Measurements from ENCODE around the gene WDR18. TPM values are rescaled to one million over a fixed set of nuclear protein-coding genes. Genes with fewer than 3 reads are reported as not detected.

Gene WDR18
- total RNA-seq, 4 donors from 2014 or later, result 25.0 to 52.6 (median 42.2) TPM

DNA sequence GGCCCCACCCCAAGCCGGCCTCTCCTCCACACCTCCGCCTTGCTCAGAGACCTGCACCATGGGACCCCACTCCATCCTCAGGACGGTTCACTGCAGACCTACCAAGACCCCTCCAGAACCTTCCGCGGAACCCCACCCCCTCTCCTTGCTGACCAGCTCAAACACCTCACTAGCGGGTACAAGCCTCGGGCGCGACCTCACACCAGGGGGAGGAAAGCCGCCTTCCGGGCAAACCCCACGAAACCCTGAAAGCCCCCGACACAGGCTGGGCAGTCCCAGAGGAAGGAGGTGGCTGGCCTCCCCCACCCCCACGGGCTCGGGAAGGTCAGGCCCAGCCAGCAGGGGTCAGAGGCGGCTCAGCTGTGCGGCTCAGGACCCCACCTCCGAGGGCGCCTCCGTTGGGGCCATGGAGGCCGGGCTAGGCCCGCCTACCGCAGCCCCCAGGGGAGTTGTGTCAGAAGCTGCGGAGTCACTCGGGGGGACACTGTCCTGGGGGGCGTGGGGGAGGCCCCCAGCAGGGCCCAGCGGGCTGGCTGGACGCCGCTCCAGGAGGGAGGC is 25.9 kb downstream of the WDR18 start:
- DNase-seq (ENCODE audit: low spot score in 2 of 2), result no peak
- Histone ChIP-seq H3K36me3 (peaks cover 62% of the 10 kb centered on the region), H3K4me1 (peaks cover 6% of the 10 kb centered on the region), H3K4me3 (no peak overlapping the region), H3K9me3 (no peaks in the 10 kb centered on the region), H3K27ac (no peak overlapping the region), H3K27me3 (no peaks in the 10 kb centered on the region)
- TF ChIP-seq POLR2A (IDR thresholded peaks at IDR 0.05) (no peak), POLR2AphosphoS5 (IDR thresholded peaks at IDR 0.05) (no peak), EP300 (IDR thresholded peaks at IDR 0.05) (no peak)
- TF ChIP-seq, protein P1, sequence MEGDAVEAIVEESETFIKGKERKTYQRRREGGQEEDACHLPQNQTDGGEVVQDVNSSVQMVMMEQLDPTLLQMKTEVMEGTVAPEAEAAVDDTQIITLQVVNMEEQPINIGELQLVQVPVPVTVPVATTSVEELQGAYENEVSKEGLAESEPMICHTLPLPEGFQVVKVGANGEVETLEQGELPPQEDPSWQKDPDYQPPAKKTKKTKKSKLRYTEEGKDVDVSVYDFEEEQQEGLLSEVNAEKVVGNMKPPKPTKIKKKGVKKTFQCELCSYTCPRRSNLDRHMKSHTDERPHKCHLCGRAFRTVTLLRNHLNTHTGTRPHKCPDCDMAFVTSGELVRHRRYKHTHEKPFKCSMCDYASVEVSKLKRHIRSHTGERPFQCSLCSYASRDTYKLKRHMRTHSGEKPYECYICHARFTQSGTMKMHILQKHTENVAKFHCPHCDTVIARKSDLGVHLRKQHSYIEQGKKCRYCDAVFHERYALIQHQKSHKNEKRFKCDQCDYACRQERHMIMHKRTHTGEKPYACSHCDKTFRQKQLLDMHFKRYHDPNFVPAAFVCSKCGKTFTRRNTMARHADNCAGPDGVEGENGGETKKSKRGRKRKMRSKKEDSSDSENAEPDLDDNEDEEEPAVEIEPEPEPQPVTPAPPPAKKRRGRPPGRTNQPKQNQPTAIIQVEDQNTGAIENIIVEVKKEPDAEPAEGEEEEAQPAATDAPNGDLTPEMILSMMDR (IDR thresholded peaks at IDR 0.05), result no peak
- 94% methylated on average over 7 of the region's 29 CpGs for WGBS

DNA sequence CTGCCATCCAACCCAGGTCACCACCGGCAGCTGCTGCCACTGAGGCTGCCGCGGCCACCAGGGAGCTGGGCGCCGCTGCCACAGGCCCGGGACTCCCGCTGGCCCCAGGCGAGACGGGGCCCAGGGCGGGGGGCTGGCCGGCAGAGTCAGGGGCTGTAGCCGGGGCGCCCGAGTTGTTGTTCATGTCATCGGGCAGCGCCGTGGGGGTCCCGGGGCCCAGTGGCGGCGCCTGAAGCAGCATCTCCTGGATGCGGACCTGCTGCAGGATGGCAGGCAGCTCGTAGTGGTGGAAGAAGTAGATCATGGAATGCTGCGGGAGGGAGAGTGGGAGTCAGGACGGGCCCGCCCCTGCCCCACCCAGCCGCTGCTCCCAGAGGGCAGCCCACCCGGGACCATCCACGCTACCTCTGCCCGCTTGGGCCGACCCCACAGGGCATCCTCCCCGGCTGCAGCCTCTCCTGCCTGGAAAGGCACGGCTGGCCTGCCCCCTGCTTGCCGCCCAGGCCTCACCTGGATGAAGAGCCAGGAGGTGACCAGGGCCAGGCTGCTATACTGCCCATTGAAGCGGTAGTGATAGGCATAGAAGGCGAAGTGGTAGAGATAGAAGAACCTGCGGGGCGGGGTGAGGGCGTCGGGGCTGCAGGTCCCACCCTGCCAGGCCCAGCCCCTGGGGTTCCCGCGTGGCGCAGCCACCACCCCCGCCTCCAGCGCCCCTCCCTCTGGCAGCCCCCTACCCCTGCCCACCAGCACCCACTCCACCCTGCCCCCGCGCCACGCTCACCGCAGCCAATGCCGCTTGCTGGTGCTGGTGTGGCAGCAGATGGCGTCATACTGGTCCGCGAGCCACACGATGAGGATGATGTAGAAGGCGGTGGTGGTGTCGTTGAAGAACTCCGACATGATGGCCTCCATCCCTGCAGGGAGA is 26.7 kb downstream of the WDR18 start:
- H3K9me3 ChIP-seq, result no peaks in the 10 kb centered on the region
- TF ChIP-seq EP300 (IDR thresholded peaks at IDR 0.05) (no peak), POLR2A (IDR thresholded peaks at IDR 0.05) (no peak), POLR2AphosphoS5 (IDR thresholded peaks at IDR 0.05) (no peak)
- TF ChIP-seq, protein P1 (IDR thresholded peaks at IDR 0.05), result no peak
- 88% methylated on average over 39 of the region's 56 CpGs for WGBS

DNA sequence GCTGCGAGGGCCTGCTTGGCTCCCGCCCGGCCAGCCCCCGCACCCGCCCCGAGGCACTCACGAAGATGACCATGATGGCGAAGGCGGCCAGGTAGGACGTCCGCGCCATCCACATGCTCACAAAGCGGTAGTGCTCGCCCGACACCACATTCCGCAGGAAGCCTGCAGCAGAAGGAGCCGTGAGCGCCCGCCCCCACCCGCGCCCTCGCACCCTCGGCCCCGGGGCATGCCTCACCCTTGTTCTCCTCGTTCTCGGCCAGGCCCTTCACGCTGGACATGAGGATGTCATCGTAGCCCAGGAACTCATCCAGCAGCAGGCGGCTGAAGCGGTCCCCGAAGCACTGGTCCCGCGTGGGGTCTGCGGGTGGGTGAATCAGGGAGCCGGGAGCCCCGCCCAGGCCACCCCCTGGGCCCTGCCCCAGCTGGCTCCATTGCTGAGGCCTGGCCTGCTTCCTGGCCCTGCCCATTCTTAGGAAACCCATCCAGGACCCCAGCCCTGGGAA is 27.7 kb downstream of the WDR18 start:
- no peaks in the 10 kb centered on the region for H3K9me3 ChIP-seq
- TF ChIP-seq, protein P1 (IDR thresholded peaks at IDR 0.05), result no peak
- TF ChIP-seq POLR2A (IDR thresholded peaks at IDR 0.05) (no peak), EP300 (IDR thresholded peaks at IDR 0.05) (no peak), POLR2AphosphoS5 (IDR thresholded peaks at IDR 0.05) (no peak)
- no peak for DNase-seq (ENCODE audit: low spot score in 2 of 2)
- peaks cover 24% of the 10 kb centered on the region for H3K4me1 ChIP-seq
- no peaks in the 10 kb centered on the region for H3K27me3 ChIP-seq
- H3K36me3 ChIP-seq, result peaks cover 62% of the 10 kb centered on the region
- H3K4me3 ChIP-seq, result no peak overlapping the region
- no peak overlapping the region for H3K27ac ChIP-seq
- 90% methylated on average over 15 of the region's 36 CpGs for WGBS

More for the DNA sequence above, 26.7 kb downstream of the WDR18 start:
- no peaks in the 10 kb centered on the region for H3K27me3 ChIP-seq
- peaks cover 62% of the 10 kb centered on the region for H3K36me3 ChIP-seq
- no peak overlapping the region for H3K27ac ChIP-seq
- peaks cover 14% of the 10 kb centered on the region for H3K4me1 ChIP-seq
- DNase-seq (ENCODE audit: low spot score in 2 of 2), result no peak
- no peak overlapping the region for H3K4me3 ChIP-seq

DNA sequence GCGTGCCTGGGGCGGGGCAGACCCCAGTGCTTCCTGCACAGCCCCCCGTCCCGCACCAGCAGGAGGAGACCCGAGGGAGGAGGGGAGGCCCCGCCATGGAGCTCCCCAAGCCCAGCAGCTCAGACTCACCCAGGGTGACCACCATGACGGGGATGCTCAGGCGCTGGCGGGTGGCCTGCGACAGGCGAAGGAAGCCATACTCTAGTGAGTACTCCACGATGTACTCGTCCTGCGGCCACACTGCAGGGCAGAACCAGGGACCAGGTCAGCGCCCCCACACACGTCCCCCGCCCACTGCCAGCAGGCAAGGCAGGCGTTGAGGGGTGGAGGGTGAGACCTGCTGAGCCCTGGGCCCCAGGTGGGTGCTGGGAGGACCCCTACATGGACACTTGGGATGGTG is 28.2 kb downstream of the WDR18 start:
- no peaks in the 10 kb centered on the region for H3K9me3 ChIP-seq
- peaks cover 29% of the 10 kb centered on the region for H3K4me1 ChIP-seq
- no peaks in the 10 kb centered on the region for H3K27me3 ChIP-seq
- no peak for TF ChIP-seq POLR2A (IDR thresholded peaks at IDR 0.05)
- TF ChIP-seq POLR2AphosphoS5 (IDR thresholded peaks at IDR 0.05), result no peak
- TF ChIP-seq, protein P1 (IDR thresholded peaks at IDR 0.05), result no peak
- TF ChIP-seq EP300 (IDR thresholded peaks at IDR 0.05), result no peak
- peaks cover 62% of the 10 kb centered on the region for H3K36me3 ChIP-seq
- WGBS, result no CpG with 5 or more reads among the region's 18 CpGs
- H3K27ac ChIP-seq, result no peak overlapping the region
- no peak for DNase-seq (ENCODE audit: low spot score in 2 of 2)
- H3K4me3 ChIP-seq, result no peak overlapping the region

DNA sequence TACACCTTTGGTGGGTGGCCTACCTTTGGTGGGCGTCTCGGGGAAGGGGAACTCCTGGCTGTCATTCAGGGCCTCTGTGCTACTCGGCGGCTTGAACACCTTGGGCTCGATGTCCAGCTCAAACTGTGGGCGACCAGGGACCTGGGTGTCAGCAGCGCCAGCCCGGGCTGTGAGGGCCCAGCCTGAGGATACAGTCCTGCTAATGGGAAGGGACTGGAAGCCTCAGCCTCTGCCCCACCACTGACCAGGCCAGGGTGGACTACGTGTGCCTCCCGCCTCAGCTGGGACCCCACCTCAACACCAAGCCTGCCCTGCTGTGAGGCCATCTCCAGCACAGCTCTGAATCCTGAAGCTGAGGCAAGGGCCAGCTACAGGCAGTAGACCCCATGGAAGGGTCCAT is 29.1 kb downstream of the WDR18 start:
- no peak for DNase-seq (ENCODE audit: low spot score in 2 of 2)
- Histone ChIP-seq H3K4me1 (peaks cover 37% of the 10 kb centered on the region), H3K4me3 (no peak overlapping the region), H3K27ac (no peak overlapping the region), H3K36me3 (peaks cover 62% of the 10 kb centered on the region), H3K9me3 (no peaks in the 10 kb centered on the region), H3K27me3 (no peaks in the 10 kb centered on the region)
- TF ChIP-seq, protein P1 (IDR thresholded peaks at IDR 0.05), result no peak
- no peak for TF ChIP-seq POLR2AphosphoS5 (IDR thresholded peaks at IDR 0.05)
- TF ChIP-seq POLR2A (IDR thresholded peaks at IDR 0.05), result no peak
- no peak for TF ChIP-seq EP300 (IDR thresholded peaks at IDR 0.05)
- WGBS, result 100% methylated on average over 4 of the region's 10 CpGs
